Measurements from ENCODE around the gene TTC39B.

GRCh38 chr9:15153961-15154360, 153.1 kb downstream of the TTC39B start:
- TF ChIP-seq CEBPB (IDR thresholded peaks at IDR 0.05): no peak
- no peak for TF ChIP-seq REST (IDR thresholded peaks at IDR 0.05; ENCODE audit: low read depth)
- no peak for TF ChIP-seq RAD21 (IDR thresholded peaks at IDR 0.05; ENCODE audit: low read depth)
- TF ChIP-seq MAX (IDR thresholded peaks at IDR 0.05): no peak
- no peak for TF ChIP-seq TAF1 (IDR thresholded peaks at IDR 0.05; ENCODE audit: low read depth)
- TF ChIP-seq EP300 (IDR thresholded peaks at IDR 0.05; ENCODE audit: borderline replicate concordance): no peak
- no peak for TF ChIP-seq EGR1 (IDR thresholded peaks at IDR 0.05)
- TF ChIP-seq ZBTB7A (IDR thresholded peaks at IDR 0.05; ENCODE audit: low read depth): no peak
- TF ChIP-seq CREB1 (IDR thresholded peaks at IDR 0.05; ENCODE audit: low read depth): no peak
- no peak for TF ChIP-seq TEAD4 (IDR thresholded peaks at IDR 0.05)
- no peak for TF ChIP-seq TCF12 (IDR thresholded peaks at IDR 0.05; ENCODE audit: low read depth)
- TF ChIP-seq FOXM1 (IDR thresholded peaks at IDR 0.05; ENCODE audit: borderline replicate concordance, low read depth): no peak
- TF ChIP-seq YY1 (IDR thresholded peaks at IDR 0.05; ENCODE audit: low read depth): no peak
- no peak for TF ChIP-seq NFIC (IDR thresholded peaks at IDR 0.05)

Measured in Ishikawa (cell line).